ENCODE results near the gene ARMH4. TPM values are rescaled to one million over a fixed set of nuclear protein-coding genes. Genes with fewer than 3 reads are reported as not detected.
"Not testable (repeated sequence)": the region's sequence is repeated elsewhere in the genome, so short reads cannot be mapped to it uniquely, and the experiment has no call there.

Gene ARMH4
- total and polyA plus RNA-seq, 7 experiments from 2014 or later, result 1.7 TPM; not detected in 6

GRCh38 chr14:58122546-58122945, 29.5 kb downstream of the ARMH4 start:
- H3K27me3 Mint-ChIP-seq, result peaks cover 0 to 15% (median 9%) of the 10 kb centered on the region in 5 donors
- CTCF ChIA-PET; POLR2A ChIA-PET; intact Hi-C loops (cut with micrococcal nuclease); H3K27ac ChIP-seq (ENCODE audit: low read depth, low read length); ATAC-seq; H3K4me3 Mint-ChIP-seq; H3K4me3 ChIP-seq (ENCODE audit: low read length); H3K36me3 ChIP-seq (ENCODE audit: control insufficient read depth in 2 of 3, insufficient read depth in 3 of 3, low read length in 3 of 3); H3K27ac Mint-ChIP-seq; H3K27me3 ChIP-seq (ENCODE audit: control insufficient read depth in 2 of 2, insufficient read depth in 2 of 2, low read length in 2 of 2); H3K9me3 ChIP-seq (ENCODE audit: control insufficient read depth in 2 of 3, low read length in 3 of 3); H3K4me1 ChIP-seq (ENCODE audit: control insufficient read depth in 2 of 2, insufficient read depth in 2 of 2, low read length in 2 of 2); DNase-seq; H3K4me1 Mint-ChIP-seq: not testable (repeated sequence)
- peaks cover 0 to 13% (median 6%) of the 10 kb centered on the region in 5 donors for H3K36me3 Mint-ChIP-seq
- H3K9me3 Mint-ChIP-seq, result peaks cover 3 to 32% (median 11%) of the 10 kb centered on the region in 11 donors

- Mint-ChIP-seq H3K9me3 (peaks cover 3 to 24% (median 11%) of the 10 kb centered on the region in 11 donors), H3K27ac (no peak overlapping the region), H3K36me3 (peaks cover 0 to 13% (median 6%) of the 10 kb centered on the region in 5 donors), H3K4me1 (no peaks in the 10 kb centered on the region), H3K27me3 (peaks cover 0 to 16% (median 13%) of the 10 kb centered on the region in 5 donors), H3K4me3 (no peak overlapping the region)
- POLR2A ChIA-PET, result no interaction called here
- Histone ChIP-seq H3K27ac (ENCODE audit: low read depth, low read length) (no peak overlapping the region), H3K4me1 (ENCODE audit: control insufficient read depth in 2 of 2, insufficient read depth in 2 of 2, low read length in 2 of 2) (no peaks in the 10 kb centered on the region), H3K27me3 (ENCODE audit: control insufficient read depth in 2 of 2, insufficient read depth in 2 of 2, low read length in 2 of 2) (no peaks in the 10 kb centered on the region), H3K9me3 (ENCODE audit: control insufficient read depth in 2 of 3, low read length in 3 of 3) (peaks cover 0 to 8% (median 0%) of the 10 kb centered on the region in 3 experiments), H3K4me3 (ENCODE audit: low read length) (no peak overlapping the region), H3K36me3 (ENCODE audit: control insufficient read depth in 2 of 3, insufficient read depth in 3 of 3, low read length in 3 of 3) (no peaks in the 10 kb centered on the region)
- no peak for ATAC-seq
- intact Hi-C loops (cut with micrococcal nuclease), result no loop called here
- CTCF ChIA-PET, result no interaction called here
- no peak for DNase-seq
These were observed 30.4 kb downstream of the ARMH4 start for GRCh38 chr14:58121530-58122186.

- Mint-ChIP-seq H3K36me3 (peaks cover 0 to 4% (median 0%) of the 10 kb centered on the region in 5 donors), H3K27me3 (peaks cover 9 to 27% (median 23%) of the 10 kb centered on the region in 5 donors), H3K27ac (no peak overlapping the region), H3K4me1 (no peaks in the 10 kb centered on the region), H3K9me3 (peaks cover 0 to 11% (median 0%) of the 10 kb centered on the region in 11 donors), H3K4me3 (no peak overlapping the region)
- Histone ChIP-seq H3K4me3 (ENCODE audit: low read length) (no peak overlapping the region), H3K27me3 (ENCODE audit: control insufficient read depth in 2 of 2, insufficient read depth in 2 of 2, low read length in 2 of 2) (no peaks in the 10 kb centered on the region), H3K9me3 (ENCODE audit: control insufficient read depth in 2 of 3, low read length in 3 of 3) (no peaks in the 10 kb centered on the region), H3K36me3 (ENCODE audit: control insufficient read depth in 2 of 3, insufficient read depth in 3 of 3, low read length in 3 of 3) (no peaks in the 10 kb centered on the region), H3K4me1 (ENCODE audit: control insufficient read depth in 2 of 2, insufficient read depth in 2 of 2, low read length in 2 of 2) (no peaks in the 10 kb centered on the region), H3K27ac (ENCODE audit: low read depth, low read length) (no peak overlapping the region)
- CTCF ChIA-PET, result no interaction called here
- POLR2A ChIA-PET, result no interaction called here
- intact Hi-C loops (cut with micrococcal nuclease), result no loop called here
- DNase-seq (no peak), ATAC-seq (no peak)
These were observed 32.6 kb downstream of the ARMH4 start for GRCh38 chr14:58119381-58119780.

GRCh38 chr14:58118097-58118815, 33.8 kb downstream of the ARMH4 start:
- H3K36me3 ChIP-seq (ENCODE audit: control insufficient read depth in 2 of 3, insufficient read depth in 3 of 3, low read length in 3 of 3), result no peaks in the 10 kb centered on the region
- no peaks in the 10 kb centered on the region for H3K27me3 ChIP-seq (ENCODE audit: control insufficient read depth in 2 of 2, insufficient read depth in 2 of 2, low read length in 2 of 2)
- H3K27ac Mint-ChIP-seq, result no peak overlapping the region
- no peaks in the 10 kb centered on the region for H3K4me1 Mint-ChIP-seq
- peaks cover 0 to 8% (median 0%) of the 10 kb centered on the region in 11 donors for H3K9me3 Mint-ChIP-seq
- no peaks in the 10 kb centered on the region for H3K9me3 ChIP-seq (ENCODE audit: control insufficient read depth in 2 of 3, low read length in 3 of 3)
- no peaks in the 10 kb centered on the region for H3K36me3 Mint-ChIP-seq
- ChIA-PET POLR2A (no interaction called here), CTCF (no interaction called here)
- intact Hi-C loops (cut with micrococcal nuclease), result no loop called here
- H3K4me3 Mint-ChIP-seq, result no peak overlapping the region
- no peaks in the 10 kb centered on the region for H3K4me1 ChIP-seq (ENCODE audit: control insufficient read depth in 2 of 2, insufficient read depth in 2 of 2, low read length in 2 of 2)
- no peak for DNase-seq
- no peak overlapping the region for H3K4me3 ChIP-seq (ENCODE audit: low read length)
- ATAC-seq, result no peak
- peaks cover 12 to 34% (median 25%) of the 10 kb centered on the region in 5 donors for H3K27me3 Mint-ChIP-seq
- no peak overlapping the region for H3K27ac ChIP-seq (ENCODE audit: low read depth, low read length)

- no peak overlapping the region for H3K4me3 ChIP-seq (ENCODE audit: low read length)
- Mint-ChIP-seq H3K27ac (peak overlapping the region in 1 of 9 donors; percentile 36), H3K27me3 (peaks cover 7 to 51% (median 18%) of the 10 kb centered on the region in 5 donors), H3K4me3 (no peak overlapping the region), H3K36me3 (no peaks in the 10 kb centered on the region), H3K4me1 (no peaks in the 10 kb centered on the region), H3K9me3 (peaks cover 0 to 3% (median 0%) of the 10 kb centered on the region in 11 donors)
- intact Hi-C loops (cut with micrococcal nuclease), result loop anchor here (2.0 to 10.0 kb wide), 6 partner anchors 43 to 1335 kb away; partner anchors contain the start of genes ARID4A (in 1 of the 2) and ARMH4 (in 1 of the 2)
- H3K27me3 ChIP-seq (ENCODE audit: control insufficient read depth in 2 of 2, insufficient read depth in 2 of 2, low read length in 2 of 2), result peaks cover 0 to 2% of the 10 kb centered on the region in 2 donors
- ChIA-PET POLR2A (no interaction called here), CTCF (interaction anchor here (1.5 kb wide), 1 partner anchor 55 kb away, joined by 4 read pairs; no protein-coding TSS in a partner anchor)
- no peaks in the 10 kb centered on the region for H3K9me3 ChIP-seq (ENCODE audit: control insufficient read depth in 2 of 3, low read length in 3 of 3)
- no peaks in the 10 kb centered on the region for H3K36me3 ChIP-seq (ENCODE audit: control insufficient read depth in 2 of 3, insufficient read depth in 3 of 3, low read length in 3 of 3)
- no peak for ATAC-seq
- H3K4me1 ChIP-seq (ENCODE audit: control insufficient read depth in 2 of 2, insufficient read depth in 2 of 2, low read length in 2 of 2), result no peaks in the 10 kb centered on the region
- DNase-seq, result no peak
- H3K27ac ChIP-seq (ENCODE audit: low read depth, low read length), result no peak overlapping the region
These were observed 42.3 kb downstream of the ARMH4 start for GRCh38 chr14:58109744-58110143.

- DNase-seq (no peak), ATAC-seq (no peak)
- no peak overlapping the region for H3K4me3 Mint-ChIP-seq
- H3K9me3 ChIP-seq (ENCODE audit: control insufficient read depth in 2 of 3, low read length in 3 of 3), result no peaks in the 10 kb centered on the region
- ChIA-PET POLR2A (no interaction called here), CTCF (interaction anchor here (0.8 to 1.2 kb wide), 2 partner anchors 52 to 287 kb away, joined by 3 read pairs; partner anchors contain the start of gene TOMM20L)
- no peaks in the 10 kb centered on the region for H3K4me1 ChIP-seq (ENCODE audit: control insufficient read depth in 2 of 2, insufficient read depth in 2 of 2, low read length in 2 of 2)
- intact Hi-C loops (cut with micrococcal nuclease), result loop anchor here (1.0 to 10.0 kb wide), 13 partner anchors 44 to 1336 kb away; partner anchors contain the start of genes ARID4A (in 1 of the 2), ARMH4 (in 1 of the 2), PSMA3 (in 1 of the 2) and TOMM20L (in 1 of the 2)
- H3K4me1 Mint-ChIP-seq, result no peaks in the 10 kb centered on the region
- H3K27me3 ChIP-seq (ENCODE audit: control insufficient read depth in 2 of 2, insufficient read depth in 2 of 2, low read length in 2 of 2), result peaks cover 0 to 2% of the 10 kb centered on the region in 2 donors
- H3K27ac ChIP-seq (ENCODE audit: low read depth, low read length), result no peak overlapping the region
- no peaks in the 10 kb centered on the region for H3K9me3 Mint-ChIP-seq
- H3K4me3 ChIP-seq (ENCODE audit: low read length), result no peak overlapping the region
- no peaks in the 10 kb centered on the region for H3K36me3 ChIP-seq (ENCODE audit: control insufficient read depth in 2 of 3, insufficient read depth in 3 of 3, low read length in 3 of 3)
- H3K36me3 Mint-ChIP-seq, result no peaks in the 10 kb centered on the region
- H3K27me3 Mint-ChIP-seq, result peaks cover 4 to 49% (median 15%) of the 10 kb centered on the region in 5 donors
- H3K27ac Mint-ChIP-seq, result no peak overlapping the region
These were observed 43.3 kb downstream of the ARMH4 start for GRCh38 chr14:58108717-58109116.

All from naive thymus-derived CD4-positive, alpha-beta T cell (primary cell).